SH-SY5Y (cell line): ENCODE measurements around the gene ZFP28.

ENCODE experiments used
- GATA2 ChIP-seq: IDR thresholded peaks from 2 replicates; pipeline ENCODE4 v1.6.1; 2011; ENCODE audit warnings: mild to moderate bottlenecking, low read depth, low read length
- GATA3 ChIP-seq: IDR thresholded peaks from 2 replicates; pipeline ENCODE4 v1.6.1; 2011; ENCODE audit warnings: low read depth, mild to moderate bottlenecking, low read length, moderate library complexity

ZFP28 gene

GRCh38 chr19:56572589-56572988 lies 33.8 kb downstream of the ZFP28 start:
- no peak for TF ChIP-seq GATA3
- no peak for TF ChIP-seq GATA2

DNA sequence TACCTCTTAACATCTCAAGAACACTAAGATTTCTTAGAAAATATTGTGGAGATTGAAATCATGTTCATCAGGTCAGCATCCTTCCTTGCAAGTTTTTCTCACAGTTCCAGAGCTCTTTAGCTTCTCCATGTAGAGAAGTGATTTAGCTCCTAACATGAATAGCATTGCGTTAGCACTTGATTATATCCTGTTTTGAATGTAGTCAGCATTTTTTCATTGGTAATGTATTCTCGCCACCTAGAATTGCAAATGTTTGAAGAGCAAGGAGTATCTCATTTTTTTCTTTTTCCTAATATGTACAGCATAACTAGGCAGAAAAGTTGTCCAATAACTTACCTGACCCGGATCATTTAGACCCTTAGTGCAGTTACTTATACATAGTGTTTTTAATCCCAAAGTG lies 35.2 kb downstream of the ZFP28 start:
- TF ChIP-seq GATA3 (no peak), GATA2 (no peak)

DNA sequence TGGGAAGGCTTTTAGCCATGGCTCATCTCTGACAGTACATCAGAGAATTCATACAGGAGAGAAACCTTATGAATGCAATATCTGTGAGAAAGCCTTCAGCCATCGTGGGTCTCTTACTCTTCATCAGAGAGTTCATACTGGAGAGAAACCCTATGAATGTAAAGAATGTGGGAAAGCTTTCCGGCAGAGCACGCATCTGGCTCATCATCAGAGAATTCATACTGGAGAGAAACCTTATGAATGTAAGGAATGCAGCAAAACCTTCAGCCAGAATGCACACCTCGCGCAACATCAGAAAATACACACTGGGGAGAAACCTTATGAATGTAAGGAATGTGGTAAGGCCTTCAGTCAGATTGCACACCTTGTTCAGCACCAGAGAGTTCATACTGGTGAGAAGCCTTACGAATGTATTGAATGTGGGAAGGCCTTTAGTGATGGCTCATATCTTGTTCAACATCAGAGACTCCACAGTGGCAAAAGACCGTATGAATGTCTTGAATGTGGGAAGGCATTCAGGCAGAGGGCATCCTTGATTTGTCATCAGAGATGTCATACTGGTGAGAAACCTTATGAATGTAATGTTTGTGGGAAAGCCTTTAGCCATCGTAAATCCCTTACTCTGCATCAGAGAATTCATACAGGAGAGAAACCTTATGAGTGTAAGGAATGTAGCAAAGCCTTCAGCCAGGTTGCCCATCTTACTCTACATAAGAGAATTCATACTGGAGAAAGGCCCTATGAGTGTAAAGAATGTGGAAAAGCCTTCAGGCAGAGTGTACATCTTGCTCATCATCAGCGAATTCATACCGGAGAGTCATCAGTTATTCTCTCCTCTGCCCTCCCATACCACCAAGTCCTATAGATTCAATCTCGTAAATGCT lies 39.2 kb downstream of the ZFP28 start:
- TF ChIP-seq GATA2, result no peak
- TF ChIP-seq GATA3, result no peak

GRCh38 chr19:56594446-56594782 lies 55.7 kb downstream of the ZFP28 start:
- TF ChIP-seq GATA2, result no peak
- no peak for TF ChIP-seq GATA3

DNA sequence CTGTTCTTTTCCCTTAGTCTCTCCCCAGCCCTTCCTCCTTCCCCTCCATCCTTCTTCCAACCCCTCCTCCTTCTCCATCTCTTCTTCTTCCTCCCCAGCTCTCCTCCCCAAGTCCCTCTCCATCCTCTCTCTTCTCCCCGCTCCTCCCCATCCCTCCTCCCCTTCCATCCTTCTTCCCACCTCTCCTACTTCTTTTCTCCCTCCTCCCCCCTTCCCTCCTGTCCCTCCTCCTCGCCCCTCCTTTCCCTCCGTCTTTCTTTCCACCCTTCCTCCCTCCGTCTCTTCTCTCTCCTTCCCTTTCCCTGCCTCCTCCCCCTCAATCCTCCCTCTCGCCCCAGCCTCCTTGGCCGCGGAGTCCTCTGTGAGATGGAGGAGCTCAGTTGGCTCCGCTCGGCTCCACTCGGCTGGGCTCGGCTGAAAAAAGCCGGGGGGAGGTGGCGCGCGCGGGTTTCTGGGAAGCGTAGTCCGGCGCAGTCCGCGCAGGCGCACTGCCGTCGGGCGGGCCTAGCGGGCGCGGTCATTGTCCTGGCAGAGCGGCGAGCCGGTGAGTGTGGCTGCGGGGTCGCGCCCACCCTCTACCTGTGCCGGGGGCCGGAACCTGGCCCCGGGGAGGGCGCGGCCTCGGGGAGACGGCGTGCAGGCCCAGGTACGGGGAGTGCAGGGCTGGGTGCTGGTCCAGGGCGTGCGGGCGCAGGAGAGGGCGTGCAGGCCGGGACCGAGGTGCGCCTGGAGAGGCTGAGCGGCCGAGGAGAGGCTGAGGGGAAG lies 56.2 kb downstream of the ZFP28 start, which contains the start of gene ZNF71:
TSS of gene ZNF71 (plus strand) at position 520 of the 765 bp plus-strand sequence. CDS start 6,257 bp downstream, outside the sequence.
- TF ChIP-seq GATA2 (no peak), GATA3 (no peak)

GRCh38 chr19:56595548-56595899 lies 56.8 kb downstream of the ZFP28 start:
- no peak for TF ChIP-seq GATA3
- TF ChIP-seq GATA2, result no peak

DNA sequence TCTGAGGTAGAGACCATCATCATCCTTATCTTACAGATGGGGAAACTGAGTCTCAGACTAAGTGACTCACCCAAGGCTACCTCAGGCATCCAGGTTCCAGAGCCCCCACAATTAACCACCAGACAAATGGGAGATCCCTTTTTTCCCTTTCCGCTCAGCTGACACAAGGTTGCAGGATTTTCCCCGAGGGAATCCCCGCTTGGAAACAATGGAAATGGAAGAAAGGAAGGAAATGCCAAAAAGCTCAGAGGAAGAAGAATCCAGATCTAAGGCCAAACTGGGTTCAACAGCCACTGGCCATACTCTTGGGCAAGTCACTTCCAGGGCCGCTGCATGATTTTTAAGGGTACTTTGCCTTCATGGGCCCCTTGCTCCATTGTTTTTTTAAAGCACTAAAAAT lies 57.9 kb downstream of the ZFP28 start:
- no peak for TF ChIP-seq GATA2

DNA sequence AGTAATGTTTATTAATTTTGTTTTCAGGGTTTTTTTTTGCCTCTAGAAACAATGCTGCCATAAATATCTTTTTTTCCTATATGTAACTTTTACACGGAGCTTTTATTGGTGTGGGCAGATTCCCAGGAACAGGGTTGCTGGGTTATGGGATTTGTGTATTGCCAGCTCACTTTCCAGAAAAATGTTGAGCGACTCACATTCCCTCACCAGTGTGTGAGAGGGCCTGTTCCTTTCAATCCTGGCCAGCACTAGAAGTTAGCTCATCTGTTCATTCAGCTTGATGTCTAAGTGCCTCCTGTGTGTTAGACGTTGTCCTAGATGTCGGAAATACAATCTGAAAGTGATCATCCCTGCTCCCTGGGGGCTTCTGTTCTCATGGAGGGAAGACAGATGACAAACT lies 58.9 kb downstream of the ZFP28 start:
- no peak for TF ChIP-seq GATA2
- no peak for TF ChIP-seq GATA3

DNA sequence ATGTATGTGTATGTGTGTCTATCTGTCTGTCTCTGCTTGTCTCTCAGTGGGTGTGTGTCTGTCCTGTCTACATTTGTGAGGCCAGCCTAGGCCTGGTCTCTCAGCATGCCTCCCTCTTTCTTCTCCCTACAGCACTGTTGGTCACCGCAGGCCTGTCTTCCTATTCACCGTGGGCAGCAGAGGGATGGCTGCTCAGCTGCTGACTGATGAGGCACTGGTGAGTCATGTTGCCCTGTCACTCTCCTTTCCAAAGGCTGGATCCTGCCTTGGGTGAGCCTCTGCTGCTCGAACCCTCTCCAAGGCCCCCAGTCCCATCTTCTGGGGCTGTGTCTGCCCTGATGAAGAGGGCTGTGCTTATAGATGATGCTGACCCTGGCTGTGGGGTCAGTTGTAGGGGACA lies 62.6 kb downstream of the ZFP28 start:
- TF ChIP-seq GATA2 (no peak), GATA3 (no peak)

GRCh38 chr19:56603829-56604228 lies 65.1 kb downstream of the ZFP28 start:
- no peak for TF ChIP-seq GATA2
- TF ChIP-seq GATA3, result no peak
